SK-N-SH treated with all-trans-retinoic acid at 6 μM for 48 hours (cell line): ENCODE results near the gene TMEM213.

Source experiments
- CSDC2 ChIP-seq: fragments of 250-450 bp; sonication (Bioruptor Pico); IDR thresholded peaks from 2 replicates; pipeline ENCODE4 v1.5.0; 2020; ENCODE audit warnings: mild to moderate bottlenecking, moderate library complexity
- PATZ1 ChIP-seq: fragments of 250-450 bp; sonication (Bioruptor Pico); IDR thresholded peaks from 2 replicates; pipeline ENCODE4 v1.8.0; 2020; ENCODE audit warnings: mild to moderate bottlenecking, moderate library complexity, borderline replicate concordance
- RARB ChIP-seq: fragments of 250-450 bp; sonication (Bioruptor Pico); IDR thresholded peaks from 2 replicates; pipeline ENCODE4 v1.8.0; 2021; ENCODE audit warnings: mild to moderate bottlenecking, moderate library complexity
- ZC3H10 ChIP-seq: fragments of 250-450 bp; sonication (Bioruptor Pico); IDR thresholded peaks from 2 replicates; pipeline ENCODE4 v1.5.1; 2021; ENCODE audit warnings: mild to moderate bottlenecking, moderate library complexity
- ZFP3 ChIP-seq: fragments of 250-450 bp; sonication (Bioruptor Pico); IDR thresholded peaks from 2 replicates; pipeline ENCODE4 v1.5.0; 2020; ENCODE audit warnings: mild to moderate bottlenecking, moderate library complexity
- ZNF70 ChIP-seq: fragments of 450-650 bp; formaldehyde crosslinking; IDR thresholded peaks from 2 replicates; pipeline ENCODE4 v1.5.0; 2020; ENCODE audit warnings: mild to moderate bottlenecking, moderate library complexity
- ZNF8 ChIP-seq: fragments of 450-650 bp; formaldehyde crosslinking; IDR thresholded peaks from 2 replicates; pipeline ENCODE4 v1.5.0; 2020; ENCODE audit warnings: mild to moderate bottlenecking, moderate library complexity

- TF ChIP-seq ZC3H10 (CRISPR knock-in tag) (no peak), ZFP3 (CRISPR knock-in tag) (no peak), PATZ1 (CRISPR knock-in tag) (no peak), RARB (no peak), CSDC2 (no peak), ZNF8 (no peak), ZNF70 (CRISPR knock-in tag) (no peak)
These were observed 41.8 kb upstream of the TMEM213 start for GRCh38 chr7:138755842-138756590.
